Endothelial cell (in vitro differentiated cells): ENCODE measurements around the gene NLRP9. TPM values are rescaled to one million over a fixed set of nuclear protein-coding genes. Genes with fewer than 3 reads are reported as not detected.
A peak's percentile ranks its signal among the peaks of the same experiment; 100 is the strongest.

ENCODE experiments used
- DNase-seq: peaks from one replicate; pipeline ENCODE4 v3.0.0; 2021; ENCODE audit warnings: low spot score
- H3K27ac Mint-ChIP-seq: one replicate; pipeline ENCODE4 v1.8.0; 2021; ENCODE audit warnings: mixed read lengths, inconsistent platforms; ENCODE audit not compliant: unreplicated experiment
- H3K27me3 Mint-ChIP-seq: one replicate; pipeline ENCODE4 v1.8.0; 2021; ENCODE audit warnings: mild to moderate bottlenecking, moderate library complexity, mixed read lengths, inconsistent platforms; ENCODE audit not compliant: unreplicated experiment
- H3K36me3 Mint-ChIP-seq: one replicate; pipeline ENCODE4 v1.8.0; 2021; ENCODE audit warnings: mild to moderate bottlenecking, low read depth, mixed read lengths, inconsistent platforms; ENCODE audit not compliant: unreplicated experiment
- H3K4me1 Mint-ChIP-seq: one replicate; pipeline ENCODE4 v1.8.0; 2021; ENCODE audit warnings: mild to moderate bottlenecking, mixed read lengths, inconsistent platforms; ENCODE audit not compliant: unreplicated experiment
- H3K4me3 Mint-ChIP-seq: one replicate; pipeline ENCODE4 v1.8.0; 2021; ENCODE audit warnings: mild to moderate bottlenecking, mixed read lengths, inconsistent platforms; ENCODE audit not compliant: unreplicated experiment
- H3K9me3 Mint-ChIP-seq: one replicate; pipeline ENCODE4 v1.8.0; 2021; ENCODE audit warnings: mixed read lengths, inconsistent platforms; ENCODE audit not compliant: unreplicated experiment
- total RNA-seq: library from RNA; stranded (reverse); fragmentation: NEBNext Ultra II Directional; extraction: Animal tissue kit (Norgen Biotek cat#: 25700); gene quantifications from one replicate; pipeline ENCODE4 v1.2.1, GENCODE V29; 2021; ENCODE audit not compliant: unreplicated experiment
- TF ChIP-seq, protein P1 (sequence below): fragments of 200-600 bp; sonication (generic); IDR thresholded peaks from one replicate; pipeline ENCODE4 v1.5.0; 2021; ENCODE audit warnings: antibody characterized with exemption; ENCODE audit not compliant: unreplicated experiment

NLRP9 gene
- total RNA-seq, 1 donor from 2014 or later = not detected

GRCh38 chr19:55688422-55689218 lies 49.6 kb downstream of the NLRP9 start:
- peaks cover 2% of the 10 kb centered on the region for H3K4me1 Mint-ChIP-seq
- DNase-seq = no peak
- H3K36me3 Mint-ChIP-seq = peaks cover 34% of the 10 kb centered on the region
- TF ChIP-seq, protein P1, sequence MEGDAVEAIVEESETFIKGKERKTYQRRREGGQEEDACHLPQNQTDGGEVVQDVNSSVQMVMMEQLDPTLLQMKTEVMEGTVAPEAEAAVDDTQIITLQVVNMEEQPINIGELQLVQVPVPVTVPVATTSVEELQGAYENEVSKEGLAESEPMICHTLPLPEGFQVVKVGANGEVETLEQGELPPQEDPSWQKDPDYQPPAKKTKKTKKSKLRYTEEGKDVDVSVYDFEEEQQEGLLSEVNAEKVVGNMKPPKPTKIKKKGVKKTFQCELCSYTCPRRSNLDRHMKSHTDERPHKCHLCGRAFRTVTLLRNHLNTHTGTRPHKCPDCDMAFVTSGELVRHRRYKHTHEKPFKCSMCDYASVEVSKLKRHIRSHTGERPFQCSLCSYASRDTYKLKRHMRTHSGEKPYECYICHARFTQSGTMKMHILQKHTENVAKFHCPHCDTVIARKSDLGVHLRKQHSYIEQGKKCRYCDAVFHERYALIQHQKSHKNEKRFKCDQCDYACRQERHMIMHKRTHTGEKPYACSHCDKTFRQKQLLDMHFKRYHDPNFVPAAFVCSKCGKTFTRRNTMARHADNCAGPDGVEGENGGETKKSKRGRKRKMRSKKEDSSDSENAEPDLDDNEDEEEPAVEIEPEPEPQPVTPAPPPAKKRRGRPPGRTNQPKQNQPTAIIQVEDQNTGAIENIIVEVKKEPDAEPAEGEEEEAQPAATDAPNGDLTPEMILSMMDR = no peak
- no peak overlapping the region for H3K4me3 Mint-ChIP-seq
- H3K9me3 Mint-ChIP-seq = no peaks in the 10 kb centered on the region
- peaks cover 6% of the 10 kb centered on the region for H3K27me3 Mint-ChIP-seq
- H3K27ac Mint-ChIP-seq = no peak overlapping the region

GRCh38 chr19:55687281-55688201 lies 50.7 kb downstream of the NLRP9 start:
- TF ChIP-seq, protein P1 = no peak
- Mint-ChIP-seq H3K27me3 (peaks cover 6% of the 10 kb centered on the region), H3K27ac (no peak overlapping the region), H3K9me3 (no peaks in the 10 kb centered on the region), H3K36me3 (peaks cover 32% of the 10 kb centered on the region), H3K4me3 (peak overlapping the region; percentile 15), H3K4me1 (peaks cover 2% of the 10 kb centered on the region)
- no peak for DNase-seq

- H3K27ac Mint-ChIP-seq = peak overlapping the region; percentile 18
Observed at GRCh38 chr19:55686311-55687050, 51.7 kb downstream of the NLRP9 start.

DNA sequence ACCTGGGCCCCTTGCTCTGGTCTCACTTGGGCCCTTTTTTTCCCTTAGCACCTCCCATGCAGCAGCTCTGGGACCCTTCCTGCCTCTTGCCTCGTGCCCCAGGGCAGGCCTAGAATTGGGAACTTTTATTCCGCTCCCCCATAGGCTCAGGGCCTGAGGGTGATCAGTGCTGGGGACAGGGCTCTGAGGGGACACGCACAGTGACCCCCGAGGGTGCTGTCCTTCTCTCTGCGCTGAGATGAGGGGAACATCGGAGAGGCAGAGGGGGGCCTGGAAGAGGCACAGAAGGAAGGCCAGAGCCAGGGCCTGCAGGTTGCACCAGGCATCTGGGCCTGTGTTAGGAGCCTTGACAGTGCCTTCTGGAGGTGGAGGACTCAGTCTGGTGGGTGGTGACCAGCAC lies 52.4 kb downstream of the NLRP9 start:
- no peak overlapping the region for H3K4me3 Mint-ChIP-seq
- peaks cover 27% of the 10 kb centered on the region for H3K36me3 Mint-ChIP-seq
- no peak for DNase-seq
- TF ChIP-seq, protein P1 = no peak
- peaks cover 6% of the 10 kb centered on the region for H3K27me3 Mint-ChIP-seq
- peak overlapping the region; percentile 18 for H3K27ac Mint-ChIP-seq
- peaks cover 3% of the 10 kb centered on the region for H3K4me1 Mint-ChIP-seq
- no peaks in the 10 kb centered on the region for H3K9me3 Mint-ChIP-seq

More at GRCh38 chr19:55686311-55687050, 51.7 kb downstream of the NLRP9 start:
- DNase-seq = no peak
- Mint-ChIP-seq H3K27me3 (peaks cover 6% of the 10 kb centered on the region), H3K36me3 (peaks cover 32% of the 10 kb centered on the region), H3K9me3 (no peaks in the 10 kb centered on the region), H3K4me1 (peaks cover 2% of the 10 kb centered on the region), H3K4me3 (peak overlapping the region; percentile 15)
- TF ChIP-seq, protein P1 = no peak
